K562 (cell line): Measurements from ENCODE around the gene GOLGA5. TPM values are rescaled to one million over a fixed set of nuclear protein-coding genes. Genes with fewer than 3 reads are reported as not detected.
A peak's percentile ranks its signal among the peaks of the same experiment; 100 is the strongest.

ENCODE experiments used
- ATF2 ChIP-seq: sonication (generic); formaldehyde crosslinking; IDR thresholded peaks from 2 replicates; pipeline ENCODE4 v1.8.1; 2022; ENCODE audit warnings: missing genetic modification reagents
- BRF2 ChIP-seq: IDR thresholded peaks from 3 replicates; pipeline ENCODE4 v1.6.1; 2011; ENCODE audit warnings: borderline replicate concordance, mild to moderate bottlenecking; ENCODE audit not compliant: insufficient read length, insufficient read depth
- CBFB ChIP-seq: sonication (generic); formaldehyde crosslinking; IDR thresholded peaks from 2 replicates; pipeline ENCODE4 v1.4.0; 2020; ENCODE audit warnings: mild to moderate bottlenecking, missing genetic modification reagents
- CREB5 ChIP-seq: fragments of 250-450 bp; sonication (Bioruptor Pico); IDR thresholded peaks from 2 replicates; pipeline ENCODE4 v1.5.0; 2020; ENCODE audit warnings: mild to moderate bottlenecking
- ETV1 ChIP-seq: fragments of 450-650 bp; conservative IDR thresholded peaks from 2 replicates; pipeline ENCODE4 v1.6.1; 2016; ENCODE audit warnings: missing genetic modification characterization, control low read depth, low read depth, missing compliant biosample characterization
- PHF20 ChIP-seq: fragments of 450-650 bp; IDR thresholded peaks from 2 replicates; pipeline ENCODE4 v1.6.1; 2018; ENCODE audit not compliant: partially characterized antibody
- RHOXF2B ChIP-seq: fragments of 250-450 bp; sonication (Bioruptor Pico); conservative IDR thresholded peaks from 2 replicates; pipeline ENCODE4 v1.5.1; 2021
- SAP30 ChIP-seq: fragments of 200-600 bp; sonication (generic); IDR thresholded peaks from 2 replicates; pipeline ENCODE4 v1.6.1; 2012; ENCODE audit warnings: borderline replicate concordance, low read depth, mild to moderate bottlenecking, moderate library complexity, low read length, control low read depth, inconsistent platforms; ENCODE audit not compliant: insufficient read depth, poor library complexity, severe bottlenecking
- ZNF165 ChIP-seq: fragments of 250-450 bp; sonication (Bioruptor Pico); IDR thresholded peaks from 2 replicates; pipeline ENCODE4 v1.4.0; 2020; ENCODE audit warnings: borderline replicate concordance
- ZNF280B ChIP-seq: fragments of 250-450 bp; sonication (Bioruptor Pico); IDR thresholded peaks from 2 replicates; pipeline ENCODE4 v1.5.1; 2021; ENCODE audit warnings: mild to moderate bottlenecking
- ZNF644 ChIP-seq: fragments of 200-800 bp; sonication (Bioruptor generic); IDR thresholded peaks from 2 replicates; pipeline ENCODE4 v1.6.1; 2016; ENCODE audit warnings: low read depth, missing genetic modification characterization, missing compliant biosample characterization
- ZNF830 ChIP-seq: fragments of 250-450 bp; sonication (Bioruptor Pico); IDR thresholded peaks from 2 replicates; pipeline ENCODE4 v1.5.0; 2021; ENCODE audit warnings: mild to moderate bottlenecking
- polyA plus RNA-seq, 8 experiments: library from polyadenylated mRNA; depleted of rRNA in 4 of 8; stranded (reverse) in 5 of 8; unstranded in 3 of 8; fragments of >200 nt; fragmentation: Nextera tagmentation in 2 of 8; fragmentation: Illumina TruSeq in 1 of 8; extraction: Ambion mirVana in 2 of 8; extraction: Trizol in 1 of 8; gene quantifications; 2 replicates each; pipeline versions ENCODE4 v1.2.1 to v1.2.3, GENCODE V29; 2011 to 2014; ENCODE audit warnings: inconsistent platforms in 1 of 8, missing spikeins in 1 of 8
- total RNA-seq, 7 experiments: library from RNA; depleted of rRNA in 6 of 7; stranded (reverse); fragments of >200 nt in 6 of 7; fragmentation: Illumina TruSeq in 2 of 7; extraction: Trizol in 2 of 7; gene quantifications; 2 replicates each; pipeline versions ENCODE4 v1.2.1 to v1.2.3, GENCODE V29; 2011 to 2021; ENCODE audit warnings: low replicate concordance in 1 of 7
- TF ChIP-seq, protein P1 (sequence below), 3 experiments: fragments of 200-800 bp in 1 of 3; fragments of 250-450 bp in 1 of 3; fragments of 450-650 bp in 1 of 3; sonication (Bioruptor Pico) in 1 of 3; sonication (Bioruptor generic) in 1 of 3; formaldehyde crosslinking in 1 of 3; IDR thresholded peaks; 2 replicates each; pipeline versions ENCODE4 v1.6.1 to v1.8.0; 2016 to 2022; ENCODE audit warnings: mild to moderate bottlenecking in 2 of 3, missing genetic modification characterization in 2 of 3, missing compliant biosample characterization in 1 of 3, moderate library complexity in 1 of 3
- TF ChIP-seq, protein P2 (sequence below): fragments of 450-650 bp; IDR thresholded peaks from 2 replicates; pipeline ENCODE4 v1.6.1; 2018; ENCODE audit warnings: mild to moderate bottlenecking, low read depth; ENCODE audit not compliant: partially characterized antibody

The GOLGA5 gene
- total and polyA plus RNA-seq, 9 of the 15 experiments (the other 6 are each of a cell fraction or from before 2014, with no cell fraction given), result 5.7 to 19.6 (median 12.7) TPM

GRCh38 chr14:92846162-92846897 lies 52.2 kb downstream of the GOLGA5 start (continued):
- TF ChIP-seq ZNF280B (CRISPR knock-in tag) (no peak), CREB5 (CRISPR knock-in tag) (no peak), ZNF165 (CRISPR knock-in tag) (no peak), SAP30 (no peak), ZNF830 (CRISPR knock-in tag) (no peak), ATF2 (CRISPR knock-in tag) (no peak), RHOXF2B (CRISPR knock-in tag) (no peak), ZNF644 (tag) (no peak), CBFB (CRISPR knock-in tag) (no peak), PHF20 (no peak), BRF2 (no peak), ETV1 (tag) (peak; percentile 80)
- TF ChIP-seq, protein P1, sequence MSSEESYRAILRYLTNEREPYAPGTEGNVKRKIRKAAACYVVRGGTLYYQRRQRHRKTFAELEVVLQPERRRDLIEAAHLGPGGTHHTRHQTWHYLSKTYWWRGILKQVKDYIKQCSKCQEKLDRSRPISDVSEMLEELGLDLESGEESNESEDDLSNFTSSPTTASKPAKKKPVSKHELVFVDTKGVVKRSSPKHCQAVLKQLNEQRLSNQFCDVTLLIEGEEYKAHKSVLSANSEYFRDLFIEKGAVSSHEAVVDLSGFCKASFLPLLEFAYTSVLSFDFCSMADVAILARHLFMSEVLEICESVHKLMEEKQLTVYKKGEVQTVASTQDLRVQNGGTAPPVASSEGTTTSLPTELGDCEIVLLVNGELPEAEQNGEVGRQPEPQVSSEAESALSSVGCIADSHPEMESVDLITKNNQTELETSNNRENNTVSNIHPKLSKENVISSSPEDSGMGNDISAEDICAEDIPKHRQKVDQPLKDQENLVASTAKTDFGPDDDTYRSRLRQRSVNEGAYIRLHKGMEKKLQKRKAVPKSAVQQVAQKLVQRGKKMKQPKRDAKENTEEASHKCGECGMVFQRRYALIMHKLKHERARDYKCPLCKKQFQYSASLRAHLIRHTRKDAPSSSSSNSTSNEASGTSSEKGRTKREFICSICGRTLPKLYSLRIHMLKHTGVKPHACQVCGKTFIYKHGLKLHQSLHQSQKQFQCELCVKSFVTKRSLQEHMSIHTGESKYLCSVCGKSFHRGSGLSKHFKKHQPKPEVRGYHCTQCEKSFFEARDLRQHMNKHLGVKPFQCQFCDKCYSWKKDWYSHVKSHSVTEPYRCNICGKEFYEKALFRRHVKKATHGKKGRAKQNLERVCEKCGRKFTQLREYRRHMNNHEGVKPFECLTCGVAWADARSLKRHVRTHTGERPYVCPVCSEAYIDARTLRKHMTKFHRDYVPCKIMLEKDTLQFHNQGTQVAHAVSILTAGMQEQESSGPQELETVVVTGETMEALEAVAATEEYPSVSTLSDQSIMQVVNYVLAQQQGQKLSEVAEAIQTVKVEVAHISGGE (CRISPR knock-in tag; IDR thresholded peaks at IDR 0.05), result no peak
- TF ChIP-seq, protein P2, sequence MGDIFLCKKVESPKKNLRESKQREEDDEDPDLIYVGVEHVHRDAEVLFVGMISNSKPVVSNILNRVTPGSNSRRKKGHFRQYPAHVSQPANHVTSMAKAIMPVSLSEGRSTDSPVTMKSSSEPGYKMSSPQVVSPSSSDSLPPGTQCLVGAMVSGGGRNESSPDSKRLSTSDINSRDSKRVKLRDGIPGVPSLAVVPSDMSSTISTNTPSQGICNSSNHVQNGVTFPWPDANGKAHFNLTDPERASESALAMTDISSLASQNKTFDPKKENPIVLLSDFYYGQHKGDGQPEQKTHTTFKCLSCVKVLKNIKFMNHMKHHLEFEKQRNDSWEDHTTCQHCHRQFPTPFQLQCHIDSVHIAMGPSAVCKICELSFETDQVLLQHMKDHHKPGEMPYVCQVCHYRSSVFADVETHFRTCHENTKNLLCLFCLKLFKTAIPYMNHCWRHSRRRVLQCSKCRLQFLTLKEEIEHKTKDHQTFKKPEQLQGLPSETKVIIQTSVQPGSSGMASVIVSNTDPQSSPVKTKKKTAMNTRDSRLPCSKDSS, result no peak
